Stimulated activated CD4-positive, alpha-beta T cell treated with anti-CD3 and anti-CD28 coated beads, TNF-alpha, amount 100 ng/mL, for 24 hours (primary cell): ENCODE data around the gene CNFN.

Source experiments
- DNase-seq, 3 experiments: peaks; one replicate each; pipeline ENCODE4 v3.0.0-alpha.2; 2020; ENCODE audit warnings: low read depth in 3 of 3

The CNFN gene, protein sequence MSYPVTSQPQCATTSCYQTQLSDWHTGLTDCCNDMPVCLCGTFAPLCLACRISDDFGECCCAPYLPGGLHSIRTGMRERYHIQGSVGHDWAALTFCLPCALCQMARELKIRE

GRCh38 chr19:42389899-42390298 is at the start of gene CNFN:
Gene CNFN, minus strand, starts transcription at chr19:42390297. Its CDS starts 1,260 bp downstream, at chr19:42389037.
- DNase-seq: no peak

DNA sequence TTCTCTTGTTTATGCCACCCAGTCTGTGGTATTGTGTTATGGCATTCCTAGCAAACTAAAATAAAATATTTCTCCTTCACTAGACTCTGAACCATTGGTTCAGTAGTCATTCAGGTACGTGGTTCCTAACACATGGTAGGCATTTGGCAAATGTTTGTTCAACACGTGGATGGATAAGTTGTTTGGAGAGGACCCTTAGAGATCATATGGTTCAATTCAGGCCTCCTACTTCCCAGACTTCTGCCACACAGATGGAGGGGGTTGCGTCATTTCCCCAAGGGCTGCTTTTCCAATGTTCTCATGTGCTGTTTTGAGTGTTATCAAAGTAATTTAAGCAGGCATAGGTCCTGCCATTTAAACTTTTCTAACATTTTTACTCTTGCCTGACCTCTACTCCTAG is 45.9 kb upstream of the CNFN start:
- DNase-seq: no peak

DNA sequence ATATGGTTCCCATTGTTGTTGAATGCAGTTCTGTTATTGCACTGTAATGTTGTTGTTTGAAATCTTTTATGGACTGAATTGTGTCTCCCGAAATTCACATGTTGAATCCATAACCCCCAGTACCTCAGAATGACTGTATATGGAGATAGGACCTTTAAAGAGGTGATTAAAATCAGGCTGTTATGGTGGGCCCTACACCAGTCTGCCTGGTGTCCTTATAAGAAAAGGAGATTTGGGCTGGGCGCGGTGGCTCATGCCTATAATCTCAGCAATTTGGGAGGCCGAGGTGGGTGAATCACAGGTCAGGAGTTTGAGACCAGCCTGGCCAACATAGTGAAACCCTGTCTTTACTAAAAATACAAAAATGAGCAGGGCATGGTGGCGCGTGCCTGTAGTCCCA is 45.2 kb upstream of the CNFN start:
- no peak for DNase-seq

GRCh38 chr19:42433503-42434260 is 43.6 kb upstream of the CNFN start:
- DNase-seq: peak; percentile 19 to 62 (median 46)

DNA sequence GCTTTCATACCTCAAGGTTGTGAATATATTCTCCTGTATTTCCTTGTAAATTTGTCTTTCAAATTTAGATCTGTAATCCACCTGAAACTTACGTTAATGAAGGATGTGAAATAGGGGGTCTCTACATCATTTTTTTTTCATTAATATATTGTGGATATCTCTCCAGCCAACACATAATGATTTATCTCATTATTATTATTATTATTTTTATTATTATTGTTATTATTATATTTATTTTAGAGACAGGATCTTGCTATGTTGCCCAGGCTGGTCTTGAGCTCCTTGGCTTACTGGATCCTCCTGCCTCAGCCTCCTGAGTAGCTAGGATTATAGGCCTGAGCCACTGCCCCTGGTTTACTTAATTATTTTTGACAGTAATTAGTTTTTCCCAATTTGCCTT is 41.4 kb upstream of the CNFN start:
- DNase-seq: no peak

DNA sequence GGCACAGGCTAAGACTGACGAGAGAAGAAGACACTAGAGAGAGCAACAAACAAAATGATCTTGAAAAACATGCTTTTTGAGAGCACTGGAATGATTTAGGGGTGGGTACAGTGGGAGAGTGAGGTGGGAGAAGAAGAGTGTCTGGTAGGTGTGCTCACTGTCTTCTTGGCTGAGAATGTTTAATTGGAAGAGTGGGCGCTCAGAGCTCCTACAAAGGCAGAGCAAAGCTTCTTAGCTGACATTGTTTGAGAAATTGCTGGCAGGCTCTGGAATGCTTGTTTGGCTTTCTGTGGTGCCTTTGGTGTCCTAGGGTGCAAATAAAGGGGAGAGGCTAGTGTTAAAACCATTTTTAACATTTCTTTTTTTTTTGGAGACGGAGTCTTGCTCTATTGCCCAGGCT is 38.6 kb upstream of the CNFN start:
- DNase-seq: no peak

DNA sequence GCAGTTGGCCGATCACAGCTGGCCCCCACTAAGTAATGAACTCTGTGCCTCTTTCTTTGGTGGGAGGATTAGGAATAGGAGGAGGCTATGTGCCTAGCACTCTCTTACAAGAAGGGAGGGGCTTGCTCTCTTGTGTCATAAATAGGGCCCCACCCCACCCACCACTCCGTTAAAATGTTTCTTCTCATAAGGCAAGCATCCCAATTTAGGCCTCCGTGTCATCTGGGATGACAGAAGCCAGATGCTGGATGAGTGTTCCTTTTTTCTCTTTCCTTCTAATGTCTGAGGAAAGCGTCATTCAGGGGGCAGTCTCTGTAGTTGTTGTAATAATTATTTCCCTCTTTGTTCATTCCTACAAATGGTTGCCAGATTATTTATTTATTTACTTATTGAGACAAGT is 37.2 kb upstream of the CNFN start, which contains the start of gene LIPE:
LIPE (minus strand) TSS at position 76 of the 400 bp plus-strand sequence. CDS start 239 bp downstream, outside the sequence.
- DNase-seq: no peak

DNA sequence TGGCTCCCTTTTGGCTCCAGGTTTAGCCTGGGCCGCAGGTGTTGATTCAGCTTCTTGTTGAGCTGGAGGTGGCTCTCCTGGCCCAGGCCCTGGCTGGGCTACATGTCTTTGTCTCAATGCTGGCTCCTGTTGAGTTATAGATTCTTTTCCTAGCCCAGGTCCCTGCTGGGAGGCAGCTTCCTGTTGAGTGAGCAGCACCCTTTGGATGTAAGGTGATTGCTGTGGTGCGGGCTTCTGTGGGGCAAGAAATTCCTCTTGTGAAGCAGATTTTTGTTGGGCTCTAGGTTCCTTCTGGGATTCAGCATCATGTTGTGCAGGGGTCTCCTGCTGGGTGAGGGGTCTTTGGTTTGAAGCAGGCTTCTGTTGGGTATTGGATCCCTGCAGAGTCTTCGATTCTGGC is 36.5 kb upstream of the CNFN start:
- DNase-seq: no peak

- no peak for DNase-seq
Observed at GRCh38 chr19:42424712-42425131, 34.6 kb upstream of the CNFN start.

GRCh38 chr19:42424345-42424707 is 34.2 kb upstream of the CNFN start:
- no peak for DNase-seq

DNA sequence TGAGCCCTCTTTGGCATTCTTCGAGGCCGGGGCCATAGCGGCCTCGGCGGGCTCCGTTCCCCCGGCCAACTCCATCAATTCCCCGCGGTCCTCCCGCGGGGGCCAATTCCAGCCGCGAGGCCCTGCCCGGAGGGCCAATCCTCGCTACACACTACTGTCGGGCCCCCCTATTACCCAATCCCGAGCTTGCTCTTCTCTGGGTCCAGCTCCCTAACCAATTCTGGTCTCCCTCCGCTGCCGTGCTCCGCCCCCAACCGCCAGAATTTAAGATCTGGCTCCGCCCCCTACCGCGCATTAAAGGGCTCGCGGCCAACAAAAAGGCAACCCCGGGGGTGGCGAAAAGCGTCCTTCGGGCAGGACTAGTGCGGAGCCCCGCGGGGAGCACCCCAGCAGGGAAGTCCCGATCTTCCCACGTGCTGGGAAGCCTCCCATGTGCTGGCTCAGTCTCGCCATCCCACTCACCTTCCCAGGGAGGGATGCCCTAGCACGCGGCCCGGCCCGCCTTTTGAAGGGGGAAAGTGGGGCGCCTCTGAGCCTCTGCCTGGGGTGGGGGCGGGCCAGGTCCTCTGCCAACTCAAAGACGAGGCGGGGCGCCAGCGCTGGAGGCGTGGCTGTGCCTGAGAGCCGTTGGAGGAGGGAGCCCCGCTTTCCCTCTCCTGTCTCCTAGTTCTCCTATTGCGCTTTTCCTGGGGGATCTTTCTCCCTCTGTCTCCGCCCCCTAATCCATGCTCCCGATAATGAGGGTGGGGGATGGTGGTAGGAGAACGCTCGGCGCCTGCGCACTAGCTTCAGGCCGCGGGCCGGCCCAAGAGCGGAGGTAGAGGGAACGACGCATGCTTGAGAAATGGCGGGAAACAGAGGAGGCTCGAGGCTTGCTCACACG is 33.6 kb upstream of the CNFN start:
- peak; percentile 85 to 93 (median 91) for DNase-seq

DNA sequence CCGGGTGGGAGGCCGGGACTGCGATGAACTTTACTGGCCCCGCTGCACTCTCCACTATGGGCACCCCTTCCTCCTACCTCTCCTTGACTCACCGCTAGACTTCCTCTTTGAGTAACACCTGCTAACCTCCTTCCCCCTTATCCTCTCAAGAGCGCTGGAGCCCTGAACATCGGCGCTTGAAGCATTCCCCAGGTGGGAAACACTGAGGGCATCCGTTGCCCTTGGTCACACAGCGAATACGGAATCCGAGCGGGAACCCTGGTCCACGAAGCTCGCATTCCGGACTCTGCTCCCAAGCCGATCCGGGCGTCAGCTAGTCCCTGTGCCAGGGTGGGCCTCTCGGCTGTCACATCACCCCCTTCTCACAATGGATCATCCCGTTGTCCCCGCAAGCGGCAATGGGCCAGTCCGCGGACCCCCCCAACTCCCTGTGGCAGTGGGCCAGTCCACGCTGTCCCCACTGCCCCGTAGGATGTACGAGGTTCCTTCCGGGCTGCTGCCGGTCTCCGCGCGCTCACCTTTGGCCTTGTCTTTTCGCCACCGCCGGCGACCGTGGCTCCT is 32.9 kb upstream of the CNFN start:
- peak; percentile 18 to 32 (median 19) for DNase-seq

DNA sequence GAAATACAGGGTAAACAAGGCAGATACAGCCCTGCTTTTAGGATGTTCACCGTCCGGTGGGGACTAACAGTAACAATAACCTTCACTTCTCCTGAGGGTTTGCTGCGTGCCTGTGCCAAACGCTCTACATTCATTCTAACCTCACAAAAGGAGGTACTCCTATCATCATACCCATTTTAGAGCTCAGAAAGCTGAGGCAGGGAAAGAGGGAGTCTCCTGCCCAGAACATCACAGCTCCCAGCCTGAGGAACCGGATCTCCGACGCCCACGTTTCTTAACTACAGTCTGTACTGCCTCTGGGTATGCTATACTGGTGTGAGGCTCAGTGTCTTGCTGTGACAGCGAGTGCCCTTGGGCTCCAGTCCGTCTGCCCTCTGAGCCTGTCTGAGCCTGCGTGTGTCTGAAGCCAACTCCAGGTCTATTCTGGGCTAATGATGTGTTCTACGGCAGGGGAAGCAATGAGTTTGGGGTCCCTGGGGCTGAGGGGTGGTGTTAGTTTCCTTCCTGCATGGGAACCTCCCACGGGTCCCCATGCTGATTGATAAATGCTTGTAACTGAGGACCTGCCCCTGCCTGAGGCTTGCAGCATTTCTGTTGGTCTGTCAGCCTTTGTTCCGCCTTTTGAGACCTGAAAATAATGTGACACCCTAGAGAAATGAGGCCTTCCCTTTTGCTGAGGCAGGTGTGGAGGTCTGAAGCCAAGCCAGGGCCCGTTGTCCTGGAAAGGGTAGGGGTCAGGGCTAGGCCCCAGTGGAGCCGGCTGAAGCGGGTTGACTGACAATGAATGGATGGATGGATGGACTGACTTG is 32.2 kb upstream of the CNFN start:
- no peak for DNase-seq

GRCh38 chr19:42421591-42422031 is 31.5 kb upstream of the CNFN start:
- no peak for DNase-seq

DNA sequence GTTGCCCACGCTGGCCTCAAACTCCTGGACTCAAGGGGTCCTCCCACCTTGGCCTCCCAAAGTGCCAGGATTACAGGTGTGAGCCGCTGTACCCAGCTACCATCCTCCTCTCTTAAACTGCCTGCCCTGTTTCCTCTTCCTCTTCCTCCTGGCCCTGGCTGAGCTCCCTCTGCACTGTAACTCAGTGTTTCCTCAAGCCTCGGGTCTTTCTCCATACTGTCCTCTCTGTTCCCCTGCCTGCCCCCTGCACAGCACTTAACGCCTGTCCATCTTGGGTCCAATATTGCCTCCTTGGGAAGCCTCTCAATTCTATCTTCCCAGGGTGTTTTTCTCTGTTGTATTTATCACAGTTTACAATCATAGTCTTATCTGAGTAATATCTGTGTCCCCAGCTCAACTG is 31.0 kb upstream of the CNFN start:
- DNase-seq: no peak

- peak; percentile 52 to 74 (median 58) for DNase-seq
Observed at GRCh38 chr19:42420055-42420544, 30.0 kb upstream of the CNFN start.

GRCh38 chr19:42419309-42419708 is 29.2 kb upstream of the CNFN start:
- no peak for DNase-seq

DNA sequence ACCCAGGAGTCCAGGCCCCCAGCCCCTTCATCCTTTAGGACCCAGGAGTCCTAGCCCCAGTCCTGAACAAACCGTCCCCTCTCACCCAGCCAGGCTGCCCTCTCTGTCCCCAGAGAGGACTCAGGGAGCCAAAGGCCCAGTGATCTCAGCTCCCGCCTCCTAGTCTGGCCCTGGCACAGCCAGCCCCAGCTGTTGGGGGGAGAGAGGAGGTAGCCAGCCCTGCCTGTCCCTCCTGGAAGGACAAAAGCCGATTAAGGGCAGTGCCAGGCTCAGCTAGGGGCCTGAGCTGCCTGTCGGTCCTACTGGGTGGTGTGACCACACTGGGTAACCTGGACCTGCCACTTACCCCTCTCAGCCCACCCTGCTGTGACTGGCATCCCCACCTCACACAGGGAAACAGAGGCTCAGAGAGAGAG is 22.6 kb upstream of the CNFN start:
- DNase-seq: no peak

GRCh38 chr19:42412227-42412626 is 22.1 kb upstream of the CNFN start:
- DNase-seq: no peak

DNA sequence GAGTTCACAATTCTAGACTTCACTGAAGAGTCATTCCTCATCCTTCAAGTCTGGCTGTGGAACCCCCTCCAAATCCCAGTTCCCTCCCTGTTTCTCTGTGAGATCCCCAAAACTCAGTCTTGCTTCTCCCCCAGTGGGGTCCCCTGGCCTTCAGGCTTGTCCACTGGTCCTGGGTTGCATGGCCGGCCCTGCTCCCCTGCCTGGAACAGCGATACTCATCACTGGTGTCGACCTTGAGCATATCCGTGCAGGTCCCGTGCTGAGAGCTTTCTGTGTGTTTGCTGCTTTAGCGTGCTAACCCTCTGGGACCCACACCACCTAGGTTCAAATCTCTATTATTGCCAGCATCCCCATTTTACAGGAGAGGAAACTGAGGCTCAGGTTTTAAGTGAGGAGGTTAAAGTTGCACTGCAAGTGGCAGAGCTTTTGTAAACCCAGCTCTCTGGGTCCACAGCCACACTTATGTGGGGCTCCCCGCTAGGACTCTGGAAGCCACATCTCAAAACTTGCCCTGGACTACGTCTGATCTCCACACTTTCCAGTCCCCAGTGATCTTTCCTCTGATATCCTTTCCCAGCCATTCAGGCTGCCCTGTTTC is 21.6 kb upstream of the CNFN start:
- no peak for DNase-seq

GRCh38 chr19:42410371-42410770 is 20.3 kb upstream of the CNFN start:
- DNase-seq: no peak
